CD14-positive monocyte (primary cell): Measurements from ENCODE around the gene EFCAB5. TPM values are rescaled to one million over a fixed set of nuclear protein-coding genes. Genes with fewer than 3 reads are reported as not detected.
A peak's percentile ranks its signal among the peaks of the same experiment; 100 is the strongest.

ENCODE experiments used
- DNase-seq, 3 donors: peaks; one replicate each; pipeline ENCODE4 v3.0.0-alpha.2; 2011 to 2022
- H2AFZ ChIP-seq: 2 replicates; pipeline ENCODE4 v1.6.0; 2012; ENCODE audit warnings: mild to moderate bottlenecking, low read depth, low read length, inconsistent platforms; ENCODE audit not compliant: insufficient read depth, poor library complexity, severe bottlenecking
- H3K27ac ChIP-seq, 2 donors: 1 replicate in 1 of 2; 2 replicates in 1 of 2; pipeline ENCODE4 v1.5.1; 2012 to 2013; ENCODE audit warnings: low read length in 2 of 2, control low read depth in 1 of 2, inconsistent platforms in 1 of 2, low read depth in 1 of 2, mild to moderate bottlenecking in 1 of 2
- H3K27me3 ChIP-seq, 2 donors: one replicate each; pipeline versions ENCODE4 v1.6.0 to v1.6.1; 2011 to 2013; ENCODE audit warnings: low read length in 2 of 2; ENCODE audit not compliant: control insufficient read depth in 2 of 2, insufficient read depth in 2 of 2
- H3K36me3 ChIP-seq, 2 donors: replicated peaks in 1 of 2; 1 replicate in 1 of 2; 2 replicates in 1 of 2; pipeline versions ENCODE4 v1.5.1 to v1.6.1; 2012 to 2013; ENCODE audit warnings: low read length in 2 of 2, control low read depth in 1 of 2, inconsistent platforms in 1 of 2, mild to moderate bottlenecking in 1 of 2; ENCODE audit not compliant: insufficient read depth in 2 of 2, control insufficient read depth in 1 of 2
- H3K4me1 ChIP-seq, 2 donors: 1 replicate in 1 of 2; 2 replicates in 1 of 2; pipeline versions ENCODE4 v1.5.1 to v1.6.1; 2012 to 2013; ENCODE audit warnings: low read length in 2 of 2, control low read depth in 1 of 2, inconsistent platforms in 1 of 2, mild to moderate bottlenecking in 1 of 2, moderate library complexity in 1 of 2; ENCODE audit not compliant: insufficient read depth in 2 of 2, control insufficient read depth in 1 of 2
- H3K4me2 ChIP-seq: replicated peaks from 2 replicates; pipeline ENCODE3; 2012; ENCODE audit warnings: low read length, moderate library complexity, mild to moderate bottlenecking; ENCODE audit not compliant: poor library complexity, severe bottlenecking; ENCODE audit errors: extremely low read depth
- H3K4me3 ChIP-seq, 3 experiments: fragments of 200-600 bp in 1 of 3; sonication (generic) in 1 of 3; replicated peaks in 1 of 3; 1 replicate in 2 of 3; 2 replicates in 1 of 3; pipeline ENCODE4 v1.5.1; 2011 to 2013; ENCODE audit warnings: low read length in 3 of 3, mild to moderate bottlenecking in 3 of 3, control low read depth in 2 of 3, low read depth in 2 of 3, inconsistent platforms in 1 of 3, moderate library complexity in 1 of 3
- H3K79me2 ChIP-seq: 2 replicates; pipeline ENCODE4 v1.6.0; 2012; ENCODE audit warnings: mild to moderate bottlenecking, control low read depth, inconsistent platforms, low read length, moderate library complexity; ENCODE audit not compliant: insufficient read depth
- H3K9ac ChIP-seq: 2 replicates; pipeline ENCODE4 v1.6.0; 2017; ENCODE audit warnings: low read length, mild to moderate bottlenecking; ENCODE audit not compliant: insufficient read depth, poor library complexity, severe bottlenecking
- H3K9me3 ChIP-seq, 2 donors: replicated peaks in 1 of 2; 1 replicate in 1 of 2; 2 replicates in 1 of 2; pipeline versions ENCODE4 v1.5.1 to v1.6.1; 2012 to 2013; ENCODE audit warnings: low read length in 2 of 2, control low read depth in 1 of 2; ENCODE audit not compliant: control insufficient read depth in 1 of 2, insufficient read depth in 1 of 2
- H4K20me1 ChIP-seq: 2 replicates; pipeline ENCODE4 v1.6.0; 2012; ENCODE audit warnings: mild to moderate bottlenecking, low read length, control low read depth, moderate library complexity; ENCODE audit not compliant: insufficient read depth
- H3K27ac Mint-ChIP-seq, 7 donors: one replicate each; pipeline ENCODE4 v1.8.0; 2020; ENCODE audit warnings: mild to moderate bottlenecking in 7 of 7, mixed read lengths in 7 of 7, moderate library complexity in 6 of 7, inconsistent platforms in 2 of 7
- H3K27me3 Mint-ChIP-seq, 3 donors: one replicate each; pipeline ENCODE4 v1.8.0; 2021 to 2022; ENCODE audit warnings: low read depth in 3 of 3, mild to moderate bottlenecking in 3 of 3, mixed read lengths in 3 of 3, moderate library complexity in 3 of 3, inconsistent platforms in 1 of 3
- H3K36me3 Mint-ChIP-seq, 2 donors: one replicate each; pipeline ENCODE4 v1.8.0; 2020; ENCODE audit warnings: mixed read lengths in 2 of 2, inconsistent platforms in 1 of 2, mild to moderate bottlenecking in 1 of 2
- H3K4me1 Mint-ChIP-seq: one replicate; pipeline ENCODE4 v1.8.0; 2020; ENCODE audit warnings: mild to moderate bottlenecking, mixed read lengths
- H3K4me3 Mint-ChIP-seq, 2 donors: one replicate each; pipeline ENCODE4 v1.8.0; 2020; ENCODE audit warnings: mild to moderate bottlenecking in 2 of 2, mixed read lengths in 2 of 2, moderate library complexity in 1 of 2
- H3K9me3 Mint-ChIP-seq, 7 donors: one replicate each; pipeline ENCODE4 v1.8.0; 2020 to 2022; ENCODE audit warnings: mixed read lengths in 7 of 7, mild to moderate bottlenecking in 6 of 7, moderate library complexity in 6 of 7, inconsistent platforms in 2 of 7
- WGBS: methylation state at CpG from one replicate; pipeline ENCODE4 v1.1.5; 2013; ENCODE audit warnings: missing lambda C conversion rate; ENCODE audit not compliant: insufficient coverage; 5-methylcytosine and 5-hydroxymethylcytosine counted together
- intact Hi-C, 2 donors: fragments of 100-400 bp; cut with micrococcal nuclease; formaldehyde crosslinking; loops; one replicate each; pipeline versions ENCODE4 v1.15.0 to v1.15.1; 2023
- polyA plus RNA-seq, 3 donors: library from polyadenylated mRNA; depleted of rRNA in 1 of 3; unstranded in 2 of 3; stranded (reverse) in 1 of 3; fragments of 300-500 nt in 2 of 3; fragments of >200 nt in 1 of 3; fragmentation: Illumina TruSeq in 2 of 3; gene quantifications; 1 replicate in 2 of 3; 2 replicates in 1 of 3; pipeline ENCODE4 v1.2.3, GENCODE V29; 2012 to 2021
- TF ChIP-seq, protein P1 (sequence below): fragments of 200-600 bp; IDR thresholded peaks from one replicate; pipeline ENCODE4 v1.8.0; 2022; ENCODE audit warnings: antibody characterized with exemption, mild to moderate bottlenecking

The EFCAB5 gene
- polyA plus RNA-seq, 3 donors = 0.04 TPM; not detected in 2

DNA sequence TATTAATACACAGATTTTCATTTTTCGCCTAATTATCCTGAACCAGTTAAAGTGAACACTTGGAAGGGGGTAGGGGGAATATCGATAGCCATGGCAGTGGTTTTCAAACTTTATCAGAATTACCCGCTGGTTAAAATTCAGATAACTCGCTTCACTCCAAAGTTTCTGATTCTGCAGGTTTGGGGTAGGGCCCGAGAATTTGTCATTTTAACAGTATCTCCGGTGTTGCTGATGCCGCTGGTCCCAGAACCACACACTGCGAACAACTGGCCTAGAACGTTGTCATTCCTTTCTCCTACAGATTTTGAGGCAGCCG, 174.9 kb downstream of the EFCAB5 start:
- H3K9ac ChIP-seq = peak overlapping the region; percentile 98
- H3K27me3 Mint-ChIP-seq = no peaks in the 10 kb centered on the region
- H3K9me3 Mint-ChIP-seq = peaks cover 0 to 2% (median 0%) of the 10 kb centered on the region in 7 donors
- no peaks in the 10 kb centered on the region for H3K9me3 ChIP-seq
- peak overlapping the region; percentile 95 to 100 for H3K27ac ChIP-seq
- H3K79me2 ChIP-seq = peaks cover 47% of the 10 kb centered on the region
- peaks cover 9 to 20% of the 10 kb centered on the region in 2 donors for H3K36me3 ChIP-seq
- no peak for DNase-seq
- peak overlapping the region; percentile 78 to 98 (median 92) for H3K4me3 ChIP-seq
- H4K20me1 ChIP-seq = peaks cover under 1% of the 10 kb centered on the region
- peak overlapping the region; percentile 84 for H3K4me2 ChIP-seq
- intact Hi-C loops = no loop called here
- H3K27ac Mint-ChIP-seq = peak overlapping the region; percentile 98 to 100 (median 100)
- H3K27me3 ChIP-seq = no peaks in the 10 kb centered on the region
- WGBS = 0% methylated on average over 6 of the region's 10 CpGs
- H3K4me1 Mint-ChIP-seq = peaks cover 16% of the 10 kb centered on the region
- H3K36me3 Mint-ChIP-seq = peaks cover 11 to 21% of the 10 kb centered on the region in 2 donors
- H3K4me1 ChIP-seq = peaks cover 8 to 17% of the 10 kb centered on the region in 2 donors
- H2AFZ ChIP-seq = peak overlapping the region; percentile 82
- TF ChIP-seq, protein P1, sequence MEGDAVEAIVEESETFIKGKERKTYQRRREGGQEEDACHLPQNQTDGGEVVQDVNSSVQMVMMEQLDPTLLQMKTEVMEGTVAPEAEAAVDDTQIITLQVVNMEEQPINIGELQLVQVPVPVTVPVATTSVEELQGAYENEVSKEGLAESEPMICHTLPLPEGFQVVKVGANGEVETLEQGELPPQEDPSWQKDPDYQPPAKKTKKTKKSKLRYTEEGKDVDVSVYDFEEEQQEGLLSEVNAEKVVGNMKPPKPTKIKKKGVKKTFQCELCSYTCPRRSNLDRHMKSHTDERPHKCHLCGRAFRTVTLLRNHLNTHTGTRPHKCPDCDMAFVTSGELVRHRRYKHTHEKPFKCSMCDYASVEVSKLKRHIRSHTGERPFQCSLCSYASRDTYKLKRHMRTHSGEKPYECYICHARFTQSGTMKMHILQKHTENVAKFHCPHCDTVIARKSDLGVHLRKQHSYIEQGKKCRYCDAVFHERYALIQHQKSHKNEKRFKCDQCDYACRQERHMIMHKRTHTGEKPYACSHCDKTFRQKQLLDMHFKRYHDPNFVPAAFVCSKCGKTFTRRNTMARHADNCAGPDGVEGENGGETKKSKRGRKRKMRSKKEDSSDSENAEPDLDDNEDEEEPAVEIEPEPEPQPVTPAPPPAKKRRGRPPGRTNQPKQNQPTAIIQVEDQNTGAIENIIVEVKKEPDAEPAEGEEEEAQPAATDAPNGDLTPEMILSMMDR = no peak
- H3K4me3 Mint-ChIP-seq = peak overlapping the region; percentile 88 to 98

DNA sequence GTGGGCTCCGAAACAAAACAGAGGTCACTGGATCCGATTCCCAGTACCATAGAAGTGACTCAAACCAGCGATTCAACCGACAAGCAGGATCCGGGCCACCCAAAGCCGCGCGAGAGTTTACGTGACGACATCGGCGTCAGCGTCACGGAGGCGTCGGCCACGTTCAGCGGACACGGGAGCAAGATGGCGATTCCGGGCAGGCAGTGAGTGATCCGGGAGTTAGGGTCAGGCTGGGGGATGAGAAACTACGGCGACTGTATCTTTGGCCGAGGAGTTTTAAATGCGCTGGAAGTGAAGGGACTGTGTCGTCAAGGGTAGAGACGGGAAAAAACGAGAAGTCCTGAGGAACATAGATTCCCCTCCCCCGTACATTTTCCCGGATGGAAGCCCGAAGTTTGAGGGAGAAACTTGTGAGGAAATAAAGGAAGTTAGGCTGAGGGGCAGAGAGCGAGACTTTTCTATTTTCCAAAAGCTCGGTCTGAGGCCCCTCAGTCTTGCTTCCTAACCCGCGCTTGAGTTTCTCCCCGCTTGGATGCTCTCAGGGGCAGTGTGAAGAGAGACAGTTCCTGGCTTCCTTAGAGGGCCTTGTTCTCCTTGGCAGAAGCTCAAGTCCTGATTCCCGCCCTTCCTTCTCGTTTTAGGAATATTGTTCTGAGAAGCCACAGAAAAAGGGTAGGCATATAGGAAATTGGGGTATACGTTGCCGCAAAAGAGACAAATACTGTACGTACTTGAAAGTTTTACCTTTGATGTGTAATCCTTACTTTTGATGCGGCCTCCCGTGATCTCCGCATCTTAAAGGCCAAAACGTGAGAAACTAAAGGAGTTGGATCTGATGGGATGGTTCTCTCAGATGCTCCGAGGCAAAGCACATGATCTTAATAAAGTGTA, 175.5 kb downstream of the EFCAB5 start, which contains the start of gene NSRP1:
Gene NSRP1, plus strand, starts transcription at position 156 of the 891 bp plus-strand sequence. Its CDS starts 28 bp downstream, at position 184.
- peak; percentile 93 to 97 (median 96) for DNase-seq
- Histone ChIP-seq H4K20me1 (peaks cover 6% of the 10 kb centered on the region), H3K36me3 (peaks cover 9 to 21% of the 10 kb centered on the region in 2 donors), H3K27ac (peak within 1 kb of the TSS; percentile 95 to 100), H3K4me2 (peak within 1 kb of the TSS; percentile 84), H3K4me1 (peaks cover 12 to 20% of the 10 kb centered on the region in 2 donors), H3K27me3 (no peaks in the 10 kb centered on the region), H3K9me3 (no peaks in the 10 kb centered on the region), H3K79me2 (peaks cover 53% of the 10 kb centered on the region), H3K4me3 (peak within 1 kb of the TSS; percentile 78 to 98 (median 92)), H3K9ac (peak within 1 kb of the TSS; percentile 98), H2AFZ (peak within 1 kb of the TSS; percentile 82)
- Mint-ChIP-seq H3K4me3 (peak within 1 kb of the TSS; percentile 88 to 98), H3K9me3 (peaks cover 0 to 2% (median 0%) of the 10 kb centered on the region in 7 donors), H3K4me1 (peaks cover 19% of the 10 kb centered on the region), H3K27ac (peak within 1 kb of the TSS; percentile 98 to 100 (median 100)), H3K36me3 (peaks cover 11 to 26% of the 10 kb centered on the region in 2 donors), H3K27me3 (no peaks in the 10 kb centered on the region)
- TF ChIP-seq, protein P1 = no peak
- under 1% methylated on average over 34 of the region's 47 CpGs for WGBS
- intact Hi-C loops = loop anchor here in 1 of 2 donors (1.0 kb wide), 1 partner anchor 12 kb away; no protein-coding TSS in a partner anchor
